Posterior cingulate gyrus (tissue), 11 donors: ENCODE data around the gene EPO.
"Not testable (repeated sequence)": the region's sequence is repeated elsewhere in the genome, so short reads cannot be mapped to it uniquely, and the experiment has no call there.

Source experiments
- DNase-seq, 10 donors: peaks; one replicate each; pipeline versions ENCODE4 v3.0.0 to v3.0.0-alpha.2; 2020 to 2021; ENCODE audit warnings: mixed read lengths in 3 of 10
- intact Hi-C: fragments of 100-400 bp; cut with DNase I; formaldehyde crosslinking; loops from one replicate; pipeline ENCODE4 v1.15.1; 2023

The EPO gene

GRCh38 chr7:100723732-100724275, 3.5 kb downstream of the EPO start:
- DNase-seq = peak in 1 of 10 donors; percentile 37
- intact Hi-C loops = no loop called here

GRCh38 chr7:100724364-100724763, 4.1 kb downstream of the EPO start:
- DNase-seq, intact Hi-C loops: not testable (repeated sequence)

DNA sequence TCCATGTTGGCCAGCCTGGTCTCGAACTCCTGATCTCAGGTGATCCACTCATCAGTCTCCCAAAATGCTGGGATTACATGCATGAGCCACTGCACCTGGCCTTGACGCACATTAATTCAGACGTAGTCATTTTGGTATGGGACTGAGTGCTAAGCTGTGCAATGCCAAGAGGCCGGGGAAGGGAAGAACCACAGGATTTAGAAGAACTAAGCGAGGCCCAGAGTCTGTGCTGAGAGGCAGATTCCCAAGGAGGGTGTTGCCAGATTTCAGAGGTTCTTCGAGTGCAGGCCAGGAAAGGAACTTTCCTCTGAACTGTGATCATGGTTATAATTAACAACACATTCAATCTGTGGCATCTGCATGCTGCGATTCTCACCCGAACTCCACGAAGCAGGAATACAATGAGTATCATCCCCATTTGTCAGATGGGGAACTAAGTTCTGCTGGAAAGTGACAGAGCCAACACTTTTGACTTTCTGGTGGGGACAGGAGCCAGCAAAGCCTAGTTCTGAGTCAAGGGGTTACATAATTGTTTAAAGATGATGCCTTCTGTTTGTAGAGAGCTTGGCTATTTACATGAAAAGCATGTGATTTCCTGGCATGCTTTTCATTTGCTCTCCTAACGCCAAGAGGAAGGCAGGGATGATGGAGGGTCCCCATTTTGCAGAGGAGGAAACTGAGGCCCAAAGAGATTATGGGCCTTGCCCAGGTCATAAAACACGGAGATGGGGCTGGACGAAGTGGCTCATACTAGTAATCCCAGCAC, 6.9 kb downstream of the EPO start:
- intact Hi-C loops = loop anchor here (2.0 to 5.0 kb wide), 2 partner anchors 22 to 260 kb away; no protein-coding TSS in a partner anchor
- no peak for DNase-seq

DNA sequence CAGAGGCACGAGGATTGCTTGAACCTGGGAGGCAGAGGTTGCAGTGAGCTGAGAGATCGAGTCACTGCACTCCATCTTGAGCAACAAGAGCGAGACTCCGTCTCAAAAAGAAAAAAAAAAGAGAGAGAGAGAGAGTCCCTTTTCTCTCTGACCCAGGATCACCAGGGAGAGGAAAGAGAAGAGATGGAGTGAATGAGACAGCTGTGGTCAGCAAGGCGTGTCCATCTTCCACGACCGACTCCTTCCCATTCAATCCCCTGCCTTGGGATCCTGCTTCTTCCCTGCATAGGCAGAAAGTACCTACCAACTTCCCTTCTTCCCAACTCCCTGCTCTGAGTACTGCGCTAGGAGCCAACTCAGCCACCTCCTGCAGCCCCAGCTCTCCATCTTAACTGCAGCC, 7.9 kb downstream of the EPO start:
- DNase-seq = no peak
- intact Hi-C loops = loop anchor here (5.0 kb wide), 1 partner anchor 261 kb away; no protein-coding TSS in a partner anchor

- DNase-seq = no peak
- intact Hi-C loops = no loop called here
Measured at GRCh38 chr7:100730136-100730800, 10.0 kb downstream of the EPO start.

DNA sequence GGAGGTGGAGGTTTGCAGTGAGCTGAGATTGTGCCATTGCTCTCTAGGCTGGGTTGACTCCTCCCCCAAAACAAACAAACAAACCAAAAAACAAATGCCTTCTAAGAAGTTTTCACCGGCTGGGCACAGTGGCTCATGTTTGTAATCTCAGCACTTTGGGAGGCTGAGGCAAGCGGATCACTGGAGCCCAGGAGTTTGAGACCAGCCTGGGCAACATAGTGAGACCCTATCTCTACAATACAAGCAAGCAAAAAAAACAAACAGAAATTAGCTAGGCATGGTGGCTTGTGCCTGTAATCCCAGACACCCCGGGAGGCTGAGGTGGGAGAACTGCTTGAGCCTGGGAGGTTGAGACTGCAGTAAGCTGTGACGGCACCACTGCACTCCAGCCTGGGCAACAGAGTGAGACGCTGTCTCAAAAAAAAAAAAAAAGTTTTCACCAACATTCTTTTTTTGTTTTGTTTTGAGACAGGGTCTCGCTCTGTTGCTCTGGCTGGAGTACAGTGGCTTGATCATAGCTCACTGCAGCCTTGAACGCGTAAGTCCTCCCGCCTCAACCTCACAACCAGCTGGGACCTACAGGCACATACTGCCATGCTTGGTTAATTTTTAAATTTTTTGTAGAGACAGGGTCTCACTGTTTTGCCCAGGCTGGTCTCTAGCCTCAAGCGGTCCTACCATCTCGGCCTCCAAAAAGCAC, 11.8 kb downstream of the EPO start:
- DNase-seq = no peak
- intact Hi-C loops = no loop called here

- DNase-seq = peak in 1 of 10 donors; percentile 43
- intact Hi-C loops = no loop called here
Measured at GRCh38 chr7:100735730-100736129, 15.5 kb downstream of the EPO start.

DNA sequence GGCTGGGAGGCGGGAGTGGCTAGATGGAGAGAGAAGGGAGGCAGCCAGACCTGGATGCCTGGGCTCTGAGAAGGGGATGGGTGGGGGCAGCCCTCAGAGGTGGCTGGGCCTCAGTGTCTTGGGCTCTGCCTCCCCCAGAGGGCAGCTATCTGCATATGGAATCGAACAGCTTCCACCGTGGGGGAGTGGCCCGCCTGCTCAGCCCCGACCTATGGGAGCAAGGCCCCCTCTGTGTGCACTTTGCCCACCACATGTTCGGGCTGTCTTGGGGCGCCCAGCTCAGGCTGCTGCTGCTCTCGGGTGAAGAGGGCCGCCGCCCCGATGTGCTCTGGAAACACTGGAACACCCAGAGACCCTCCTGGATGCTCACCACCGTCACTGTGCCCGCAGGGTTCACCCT, 16.4 kb downstream of the EPO start:
- intact Hi-C loops = no loop called here
- peak in 1 of 10 donors; percentile 72 for DNase-seq

- DNase-seq = peak in 1 of 10 donors; percentile 54
- intact Hi-C loops = no loop called here
Measured at GRCh38 chr7:100739934-100740333, 19.7 kb downstream of the EPO start.

DNA sequence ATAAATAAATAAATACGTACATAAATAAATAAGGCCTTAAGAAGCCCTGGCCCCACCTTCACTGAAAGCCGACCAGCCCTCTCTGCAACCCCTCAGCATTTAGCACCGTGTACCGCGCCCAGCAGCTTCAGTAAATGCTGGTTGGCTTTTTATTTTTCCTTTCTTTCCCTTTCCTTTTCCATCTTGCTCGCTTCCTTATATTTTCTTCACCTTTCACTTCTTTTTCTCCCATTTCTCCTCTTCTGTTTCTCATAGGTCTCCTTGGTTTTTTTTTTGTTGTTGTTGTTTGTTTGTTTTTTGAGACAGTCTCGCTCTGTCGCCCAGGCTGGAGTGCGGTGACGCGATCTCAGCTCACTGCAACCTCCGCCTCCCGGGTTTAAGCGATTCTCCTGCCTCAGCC, 24.3 kb downstream of the EPO start:
- DNase-seq = no peak
- intact Hi-C loops = no loop called here

GRCh38 chr7:100745184-100745583, 24.9 kb downstream of the EPO start:
- DNase-seq = peak in 9 of 10 donors; percentile 23 to 95 (median 73)
- intact Hi-C loops = no loop called here

DNA sequence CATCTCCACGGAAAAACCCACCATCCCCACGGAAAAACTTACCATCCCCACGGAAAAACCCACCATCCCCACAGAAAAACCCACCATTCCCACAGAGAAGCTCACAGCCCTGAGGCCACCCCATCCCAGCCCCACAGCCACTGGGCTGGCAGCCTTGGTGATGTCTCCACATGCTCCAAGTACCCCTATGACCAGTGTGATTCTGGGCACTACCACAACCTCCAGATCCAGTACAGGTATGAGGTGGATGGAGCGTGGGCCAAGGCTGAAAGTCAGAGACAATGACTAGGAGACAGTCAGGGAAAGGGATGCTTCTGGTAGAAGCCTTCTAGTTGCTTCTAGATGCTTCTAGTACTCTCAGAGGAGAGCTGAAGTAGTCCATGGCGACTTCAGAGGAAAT, 32.7 kb downstream of the EPO start:
- no peak for DNase-seq

DNA sequence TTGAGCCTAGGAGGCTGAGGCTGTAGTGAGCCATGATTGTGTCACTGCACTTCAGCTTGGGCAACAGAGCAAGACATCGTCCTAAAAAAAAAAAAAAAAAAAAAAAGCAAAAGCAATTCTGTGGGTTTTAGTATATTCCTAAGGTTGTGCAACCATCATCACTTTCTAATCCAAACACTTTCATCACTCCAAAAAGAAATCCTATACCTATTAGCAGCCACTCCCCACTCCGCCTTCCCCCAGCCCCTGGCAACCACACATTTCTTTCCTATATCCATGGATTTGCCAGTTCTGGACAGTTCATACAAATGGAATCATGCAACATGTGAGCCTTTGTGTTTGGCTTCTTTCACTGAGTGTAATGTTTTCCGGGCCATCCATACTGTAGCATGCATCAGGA, 33.5 kb downstream of the EPO start:
- no peak for DNase-seq
- intact Hi-C loops = no loop called here

More for the DNA sequence above, 32.7 kb downstream of the EPO start:
- intact Hi-C loops = no loop called here

DNA sequence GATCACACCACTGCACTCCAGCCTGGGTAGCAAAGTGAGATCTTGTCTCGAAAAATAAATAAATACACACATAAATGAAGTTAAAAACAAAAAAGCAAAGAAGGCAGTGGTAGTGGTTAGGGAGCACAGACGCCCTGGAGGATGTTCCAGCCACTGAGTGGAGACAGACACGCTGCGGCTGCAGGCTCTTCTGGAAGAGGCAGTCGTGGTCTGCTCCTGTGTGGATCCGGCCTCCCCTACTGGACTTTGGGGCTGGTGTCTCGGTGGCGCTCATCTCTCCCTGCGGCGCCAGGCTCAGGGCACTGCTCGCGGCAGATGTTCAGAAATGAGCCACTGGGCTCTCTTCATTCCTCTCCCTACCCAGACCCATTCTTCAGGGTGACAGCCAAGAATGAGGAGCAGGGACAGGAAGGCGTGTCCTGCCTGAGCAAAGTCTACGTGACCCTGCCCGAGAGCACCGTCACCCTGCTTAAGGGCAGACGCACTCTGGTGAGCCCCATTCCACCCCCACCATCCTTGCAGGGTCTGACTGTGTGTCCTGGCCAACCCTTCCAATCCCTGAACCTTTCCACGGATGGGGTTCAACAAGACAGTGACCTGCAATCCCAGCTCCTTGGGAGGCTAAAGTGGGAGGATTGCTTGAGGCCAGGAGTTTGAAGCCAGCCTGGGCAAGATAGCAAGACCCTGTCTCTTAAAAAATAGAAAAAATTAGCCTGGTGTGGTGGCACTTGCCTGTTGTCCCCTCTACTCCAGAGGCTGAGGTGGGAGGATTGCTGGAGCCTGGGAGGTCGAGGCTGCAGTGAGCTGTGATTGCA, 39.3 kb downstream of the EPO start:
- no peak for DNase-seq
- intact Hi-C loops = no loop called here

- intact Hi-C loops = not testable (repeated sequence)
Measured at GRCh38 chr7:100762841-100763240, 42.6 kb downstream of the EPO start.

GRCh38 chr7:100763556-100764140, 43.4 kb downstream of the EPO start:
- DNase-seq = no peak
- intact Hi-C loops = no loop called here

More at GRCh38 chr7:100762841-100763240, 42.6 kb downstream of the EPO start:
- DNase-seq = not testable (repeated sequence)

DNA sequence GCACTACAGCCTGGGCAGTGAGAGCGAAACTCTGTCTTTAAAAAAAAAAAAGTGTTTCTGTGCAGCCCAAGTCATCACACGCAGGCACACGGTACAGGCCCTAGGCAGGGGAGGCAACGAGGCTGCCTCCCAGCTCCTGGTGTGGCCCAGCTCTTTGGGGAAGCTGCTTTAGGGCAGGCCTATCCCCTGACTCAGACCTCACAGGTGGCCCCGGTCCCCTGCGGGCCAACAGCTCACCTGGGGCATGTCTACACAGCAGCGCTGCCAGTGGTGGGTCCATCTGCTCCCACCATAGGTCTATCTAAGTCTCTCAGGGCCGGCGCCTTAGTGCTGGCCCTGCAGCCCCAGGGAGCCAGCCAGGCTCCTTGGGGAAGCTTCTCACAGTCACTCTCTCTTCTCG, 44.6 kb downstream of the EPO start:
- DNase-seq = no peak

DNA sequence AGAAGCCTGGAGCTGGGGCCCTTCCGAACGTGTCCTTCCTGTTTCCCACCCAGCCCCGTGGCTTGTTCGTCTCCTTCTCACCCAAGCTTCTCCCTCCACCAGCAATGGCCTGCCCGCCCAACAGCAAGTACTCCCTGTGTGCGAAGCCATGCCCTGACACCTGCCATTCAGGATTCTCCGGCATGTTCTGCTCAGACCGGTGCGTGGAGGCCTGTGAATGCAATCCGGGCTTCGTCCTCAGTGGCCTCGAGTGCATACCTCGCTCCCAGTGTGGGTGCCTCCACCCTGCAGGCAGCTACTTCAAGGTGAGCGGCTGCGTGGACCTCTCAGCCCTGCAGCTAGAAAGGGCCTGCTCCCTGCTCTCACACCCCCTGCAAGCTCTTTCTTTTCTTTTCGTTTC, 45.0 kb downstream of the EPO start:
- intact Hi-C loops = no loop called here
- DNase-seq = no peak

More for the DNA sequence above, 44.6 kb downstream of the EPO start:
- intact Hi-C loops = no loop called here

GRCh38 chr7:100768784-100769183, 48.5 kb downstream of the EPO start:
- DNase-seq = no peak
- intact Hi-C loops = no loop called here
